Measurements from ENCODE around the gene RNF115. TPM values are rescaled to one million over a fixed set of nuclear protein-coding genes. Genes with fewer than 3 reads are reported as not detected.
A peak's percentile ranks its signal among the peaks of the same experiment; 100 is the strongest.
"Not testable (repeated sequence)": the region's sequence is repeated elsewhere in the genome, so short reads cannot be mapped to it uniquely, and the experiment has no call there.

The RNF115 gene
- total and polyA plus RNA-seq, 4 donors = 19.1 to 26.0 (median 22.4) TPM

- DNase-seq (ENCODE audit: low read depth in 4 of 6, low spot score in 6 of 6); H3K27ac ChIP-seq (ENCODE audit: low read depth, low read length); H3K4me1 ChIP-seq (ENCODE audit: control insufficient read depth, insufficient read depth, low read length); H3K4me3 ChIP-seq (ENCODE audit: low read depth, low read length); H3K27me3 ChIP-seq (ENCODE audit: control insufficient read depth, insufficient read depth, low read length); H3K9me3 ChIP-seq (ENCODE audit: control insufficient read depth, insufficient read depth, low read length): not testable (repeated sequence)
- 100% methylated on average over 2 of the region's 2 CpGs for WGBS (ENCODE audit: insufficient coverage)
- H3K36me3 ChIP-seq (ENCODE audit: control insufficient read depth, insufficient read depth, low read length) = peaks cover 72% of the 10 kb centered on the region
Measured at GRCh38 chr1:145830810-145831209, 6.9 kb upstream of the RNF115 start.

GRCh38 chr1:145828367-145829026, 4.6 kb upstream of the RNF115 start:
- Histone ChIP-seq H3K4me3 (ENCODE audit: low read depth, low read length) (no peak overlapping the region), H3K27ac (ENCODE audit: low read depth, low read length) (no peak overlapping the region), H3K36me3 (ENCODE audit: control insufficient read depth, insufficient read depth, low read length) (peaks cover 54% of the 10 kb centered on the region), H3K27me3 (ENCODE audit: control insufficient read depth, insufficient read depth, low read length) (no peaks in the 10 kb centered on the region), H3K4me1 (ENCODE audit: control insufficient read depth, insufficient read depth, low read length) (peaks cover 5% of the 10 kb centered on the region), H3K9me3 (ENCODE audit: control insufficient read depth, insufficient read depth, low read length) (no peaks in the 10 kb centered on the region)
- DNase-seq (ENCODE audit: low read depth in 4 of 6, low spot score in 6 of 6) = no peak

- Histone ChIP-seq H3K9me3 (ENCODE audit: control insufficient read depth, insufficient read depth, low read length) (no peaks in the 10 kb centered on the region), H3K4me3 (ENCODE audit: low read depth, low read length) (no peak overlapping the region), H3K27me3 (ENCODE audit: control insufficient read depth, insufficient read depth, low read length) (no peaks in the 10 kb centered on the region), H3K4me1 (ENCODE audit: control insufficient read depth, insufficient read depth, low read length) (peaks cover 5% of the 10 kb centered on the region), H3K27ac (ENCODE audit: low read depth, low read length) (no peak overlapping the region), H3K36me3 (ENCODE audit: control insufficient read depth, insufficient read depth, low read length) (peaks cover 51% of the 10 kb centered on the region)
- DNase-seq (ENCODE audit: low read depth in 4 of 6, low spot score in 6 of 6) = no peak
Measured at GRCh38 chr1:145827966-145828365, 4.1 kb upstream of the RNF115 start.

- Histone ChIP-seq H3K36me3 (ENCODE audit: control insufficient read depth, insufficient read depth, low read length) (peaks cover 37% of the 10 kb centered on the region), H3K27ac (ENCODE audit: low read depth, low read length) (no peak overlapping the region), H3K9me3 (ENCODE audit: control insufficient read depth, insufficient read depth, low read length) (no peaks in the 10 kb centered on the region), H3K4me1 (ENCODE audit: control insufficient read depth, insufficient read depth, low read length) (peaks cover 5% of the 10 kb centered on the region), H3K4me3 (ENCODE audit: low read depth, low read length) (no peak overlapping the region), H3K27me3 (ENCODE audit: control insufficient read depth, insufficient read depth, low read length) (no peaks in the 10 kb centered on the region)
- WGBS (ENCODE audit: insufficient coverage) = no CpG with 5 or more reads among the region's 2 CpGs
- no peak for DNase-seq (ENCODE audit: low read depth in 4 of 6, low spot score in 6 of 6)
Measured at GRCh38 chr1:145826030-145826429, 2.1 kb upstream of the RNF115 start.

GRCh38 chr1:145824499-145824842, 576 bp upstream of the RNF115 start:
- WGBS (ENCODE audit: insufficient coverage) = 0% methylated on average over 2 of the region's 7 CpGs
- H3K4me3 ChIP-seq (ENCODE audit: low read depth, low read length) = peak overlapping the region; percentile 93

GRCh38 chr1:145822779-145823331, 1.0 kb downstream of the RNF115 start:
- H3K9me3 ChIP-seq (ENCODE audit: control insufficient read depth, insufficient read depth, low read length); H3K4me1 ChIP-seq (ENCODE audit: control insufficient read depth, insufficient read depth, low read length); DNase-seq (ENCODE audit: low read depth in 4 of 6, low spot score in 6 of 6); H3K4me3 ChIP-seq (ENCODE audit: low read depth, low read length); H3K27me3 ChIP-seq (ENCODE audit: control insufficient read depth, insufficient read depth, low read length); H3K27ac ChIP-seq (ENCODE audit: low read depth, low read length): not testable (repeated sequence)
- peaks cover 13% of the 10 kb centered on the region for H3K36me3 ChIP-seq (ENCODE audit: control insufficient read depth, insufficient read depth, low read length)
- no CpG with 5 or more reads among the region's 16 CpGs for WGBS (ENCODE audit: insufficient coverage)

More at GRCh38 chr1:145824499-145824842, 576 bp upstream of the RNF115 start:
- Histone ChIP-seq H3K4me1 (ENCODE audit: control insufficient read depth, insufficient read depth, low read length) (peaks cover 5% of the 10 kb centered on the region), H3K27me3 (ENCODE audit: control insufficient read depth, insufficient read depth, low read length) (no peaks in the 10 kb centered on the region), H3K36me3 (ENCODE audit: control insufficient read depth, insufficient read depth, low read length) (peaks cover 28% of the 10 kb centered on the region), H3K9me3 (ENCODE audit: control insufficient read depth, insufficient read depth, low read length) (no peaks in the 10 kb centered on the region), H3K27ac (ENCODE audit: low read depth, low read length) (peak overlapping the region; percentile 93)
- DNase-seq (ENCODE audit: low read depth in 4 of 6, low spot score in 6 of 6) = no peak

- H3K36me3 ChIP-seq (ENCODE audit: control insufficient read depth, insufficient read depth, low read length); H3K27me3 ChIP-seq (ENCODE audit: control insufficient read depth, insufficient read depth, low read length); H3K4me3 ChIP-seq (ENCODE audit: low read depth, low read length); H3K4me1 ChIP-seq (ENCODE audit: control insufficient read depth, insufficient read depth, low read length); H3K9me3 ChIP-seq (ENCODE audit: control insufficient read depth, insufficient read depth, low read length); DNase-seq (ENCODE audit: low read depth in 4 of 6, low spot score in 6 of 6); H3K27ac ChIP-seq (ENCODE audit: low read depth, low read length): not testable (repeated sequence)
- no CpG with 5 or more reads among the region's 6 CpGs for WGBS (ENCODE audit: insufficient coverage)
Measured at GRCh38 chr1:145818095-145818494, 5.8 kb downstream of the RNF115 start.

- no CpG with 5 or more reads among the region's 6 CpGs for WGBS (ENCODE audit: insufficient coverage)
- H3K36me3 ChIP-seq (ENCODE audit: control insufficient read depth, insufficient read depth, low read length); H3K4me1 ChIP-seq (ENCODE audit: control insufficient read depth, insufficient read depth, low read length); H3K4me3 ChIP-seq (ENCODE audit: low read depth, low read length); H3K9me3 ChIP-seq (ENCODE audit: control insufficient read depth, insufficient read depth, low read length); DNase-seq (ENCODE audit: low read depth in 4 of 6, low spot score in 6 of 6); H3K27me3 ChIP-seq (ENCODE audit: control insufficient read depth, insufficient read depth, low read length); H3K27ac ChIP-seq (ENCODE audit: low read depth, low read length): not testable (repeated sequence)
Measured at GRCh38 chr1:145812977-145813810, 10.7 kb downstream of the RNF115 start.

GRCh38 chr1:145806844-145807243, 17.1 kb downstream of the RNF115 start:
- Histone ChIP-seq H3K4me3 (ENCODE audit: low read depth, low read length) (no peak overlapping the region), H3K9me3 (ENCODE audit: control insufficient read depth, insufficient read depth, low read length) (no peaks in the 10 kb centered on the region), H3K27me3 (ENCODE audit: control insufficient read depth, insufficient read depth, low read length) (no peaks in the 10 kb centered on the region), H3K36me3 (ENCODE audit: control insufficient read depth, insufficient read depth, low read length) (no peaks in the 10 kb centered on the region), H3K4me1 (ENCODE audit: control insufficient read depth, insufficient read depth, low read length) (peaks cover 5% of the 10 kb centered on the region), H3K27ac (ENCODE audit: low read depth, low read length) (no peak overlapping the region)
- WGBS (ENCODE audit: insufficient coverage) = 95% methylated on average over 2 of the region's 7 CpGs
- DNase-seq (ENCODE audit: low read depth in 4 of 6, low spot score in 6 of 6) = no peak

GRCh38 chr1:145806408-145806807, 17.5 kb downstream of the RNF115 start:
- no CpG with 5 or more reads among the region's 4 CpGs for WGBS (ENCODE audit: insufficient coverage)
- DNase-seq (ENCODE audit: low read depth in 4 of 6, low spot score in 6 of 6) = no peak

More at GRCh38 chr1:145806408-145806807, 17.5 kb downstream of the RNF115 start:
- Histone ChIP-seq H3K9me3 (ENCODE audit: control insufficient read depth, insufficient read depth, low read length) (no peaks in the 10 kb centered on the region), H3K27me3 (ENCODE audit: control insufficient read depth, insufficient read depth, low read length) (no peaks in the 10 kb centered on the region), H3K36me3 (ENCODE audit: control insufficient read depth, insufficient read depth, low read length) (no peaks in the 10 kb centered on the region), H3K27ac (ENCODE audit: low read depth, low read length) (no peak overlapping the region), H3K4me3 (ENCODE audit: low read depth, low read length) (no peak overlapping the region), H3K4me1 (ENCODE audit: control insufficient read depth, insufficient read depth, low read length) (peaks cover 5% of the 10 kb centered on the region)

Data from spinal cord (tissue), 10 donors.